ENCODE data around the gene IGSF3.
"Not testable (repeated sequence)": the region's sequence is repeated elsewhere in the genome, so short reads cannot be mapped to it uniquely, and the experiment has no call there.

- not testable (repeated sequence) for TF ChIP-seq POLR2A (IDR thresholded peaks at IDR 0.05); CTCF (IDR thresholded peaks at IDR 0.05 in 4 of 5, conservative IDR thresholded peaks at IDR 0.05 in 1 of 5)
Observed at GRCh38 chr1:116589101-116589735, 78.3 kb downstream of the IGSF3 start.

All from gastrocnemius medialis (tissue), 4 donors.